GM12892 (cell line): ENCODE measurements around the gene CEP72.

Experiments
- POLR2A ChIP-seq: IDR thresholded peaks from 2 replicates; pipeline ENCODE4 v1.6.1; 2011; ENCODE audit warnings: low read depth, low read length, control low read depth
- POLR2AphosphoS5 ChIP-seq: IDR thresholded peaks from 2 replicates; pipeline ENCODE4 v1.6.1; 2011; ENCODE audit warnings: low read depth, low read length, control low read depth
- TAF1 ChIP-seq: IDR thresholded peaks from 2 replicates; pipeline ENCODE4 v1.6.1; 2011; ENCODE audit warnings: low read depth, mild to moderate bottlenecking, control low read depth, low read length, borderline replicate concordance

- TF ChIP-seq POLR2A: no peak
- TF ChIP-seq TAF1: no peak
- no peak for TF ChIP-seq POLR2AphosphoS5
Measured at GRCh38 chr5:580436-580835, 31.7 kb upstream of the CEP72 start.
